ENCODE measurements around the gene SREK1.
"Not testable (repeated sequence)": the region's sequence is repeated elsewhere in the genome, so short reads cannot be mapped to it uniquely, and the experiment has no call there.

The SREK1 gene

GRCh38 chr5:66129144-66129543 lies 15.0 kb upstream of the SREK1 start:
- no peak for DNase-seq (ENCODE audit: extremely low spot score)
- TF ChIP-seq FOXK2 (IDR thresholded peaks at IDR 0.05): no peak
- no peak for TF ChIP-seq HDGF (IDR thresholded peaks at IDR 0.05; ENCODE audit: borderline replicate concordance)
- TF ChIP-seq ARNT (IDR thresholded peaks at IDR 0.05): no peak
- TF ChIP-seq SP1 (IDR thresholded peaks at IDR 0.05): no peak
- TF ChIP-seq NFRKB (IDR thresholded peaks at IDR 0.05): no peak
- no peak for TF ChIP-seq SUZ12 (IDR thresholded peaks at IDR 0.05)
- CTCF ChIA-PET: no interaction called here
- POLR2A ChIA-PET: no interaction called here

- TF ChIP-seq SUZ12 (IDR thresholded peaks at IDR 0.05) (no peak), ZNF384 (IDR thresholded peaks at IDR 0.05) (no peak), SP1 (IDR thresholded peaks at IDR 0.05) (no peak), ARNT (IDR thresholded peaks at IDR 0.05) (no peak), TARDBP (IDR thresholded peaks at IDR 0.05) (no peak), LEF1 (IDR thresholded peaks at IDR 0.05; ENCODE audit: borderline replicate concordance) (no peak), FOXA1 (IDR thresholded peaks at IDR 0.05) (no peak), CTBP1 (IDR thresholded peaks at IDR 0.05; ENCODE audit: borderline replicate concordance) (no peak), FOXM1 (IDR thresholded peaks at IDR 0.05; ENCODE audit: borderline replicate concordance) (no peak), FOXK2 (IDR thresholded peaks at IDR 0.05) (no peak), ELF4 (IDR thresholded peaks at IDR 0.05) (no peak), L3MBTL2 (conservative IDR thresholded peaks at IDR 0.05) (no peak), HDGF (IDR thresholded peaks at IDR 0.05; ENCODE audit: borderline replicate concordance) (no peak), NFRKB (IDR thresholded peaks at IDR 0.05) (no peak), PKNOX1 (IDR thresholded peaks at IDR 0.05) (no peak), BHLHE40 (IDR thresholded peaks at IDR 0.05; ENCODE audit: borderline replicate concordance) (no peak)
- ChIA-PET CTCF (no interaction called here), POLR2A (no interaction called here)
- no peak for DNase-seq (ENCODE audit: extremely low spot score)
These were observed 13.6 kb upstream of the SREK1 start for GRCh38 chr5:66130493-66130892.

- CTCF ChIA-PET: no interaction called here
- no peak for DNase-seq (ENCODE audit: extremely low spot score)
- POLR2A ChIA-PET: no interaction called here
- TF ChIP-seq ELF4 (IDR thresholded peaks at IDR 0.05) (no peak), FOXM1 (IDR thresholded peaks at IDR 0.05; ENCODE audit: borderline replicate concordance) (no peak), ZNF384 (IDR thresholded peaks at IDR 0.05) (no peak), BHLHE40 (IDR thresholded peaks at IDR 0.05; ENCODE audit: borderline replicate concordance) (no peak), CTBP1 (IDR thresholded peaks at IDR 0.05; ENCODE audit: borderline replicate concordance) (no peak), FOXA1 (IDR thresholded peaks at IDR 0.05) (no peak), TARDBP (IDR thresholded peaks at IDR 0.05) (no peak), ARNT (IDR thresholded peaks at IDR 0.05) (no peak), SUZ12 (IDR thresholded peaks at IDR 0.05) (no peak), SP1 (IDR thresholded peaks at IDR 0.05) (no peak), FOXK2 (IDR thresholded peaks at IDR 0.05) (no peak), LEF1 (IDR thresholded peaks at IDR 0.05; ENCODE audit: borderline replicate concordance) (no peak), NFRKB (IDR thresholded peaks at IDR 0.05) (no peak), PKNOX1 (IDR thresholded peaks at IDR 0.05) (no peak)
These were observed 9.7 kb upstream of the SREK1 start for GRCh38 chr5:66134407-66134861.

- POLR2A ChIA-PET: no interaction called here
- CTCF ChIA-PET: no interaction called here
- no peak for DNase-seq (ENCODE audit: extremely low spot score)
- TF ChIP-seq ARNT (IDR thresholded peaks at IDR 0.05) (no peak), FOXK2 (IDR thresholded peaks at IDR 0.05) (no peak)
These were observed 8.0 kb upstream of the SREK1 start for GRCh38 chr5:66136053-66136452.

GRCh38 chr5:66136944-66137343 lies 7.2 kb upstream of the SREK1 start:
- DNase-seq (ENCODE audit: extremely low spot score); POLR2A ChIA-PET: not testable (repeated sequence)

GRCh38 chr5:66138637-66139317 lies 5.3 kb upstream of the SREK1 start:
- ChIA-PET POLR2A (no interaction called here), CTCF (no interaction called here)
- DNase-seq (ENCODE audit: extremely low spot score): no peak
- TF ChIP-seq SUZ12 (IDR thresholded peaks at IDR 0.05) (no peak), LEF1 (IDR thresholded peaks at IDR 0.05; ENCODE audit: borderline replicate concordance) (no peak), CTBP1 (IDR thresholded peaks at IDR 0.05; ENCODE audit: borderline replicate concordance) (no peak), TARDBP (IDR thresholded peaks at IDR 0.05) (no peak), ARNT (IDR thresholded peaks at IDR 0.05) (no peak), PKNOX1 (IDR thresholded peaks at IDR 0.05) (no peak), HDGF (IDR thresholded peaks at IDR 0.05; ENCODE audit: borderline replicate concordance) (no peak), ELF4 (IDR thresholded peaks at IDR 0.05) (no peak), SP1 (IDR thresholded peaks at IDR 0.05) (no peak), FOXA1 (IDR thresholded peaks at IDR 0.05) (no peak), NFRKB (IDR thresholded peaks at IDR 0.05) (no peak), BHLHE40 (IDR thresholded peaks at IDR 0.05; ENCODE audit: borderline replicate concordance) (no peak), FOXK2 (IDR thresholded peaks at IDR 0.05) (no peak), L3MBTL2 (conservative IDR thresholded peaks at IDR 0.05) (no peak), FOXM1 (IDR thresholded peaks at IDR 0.05; ENCODE audit: borderline replicate concordance) (no peak), ZNF384 (IDR thresholded peaks at IDR 0.05) (no peak)

More at GRCh38 chr5:66136944-66137343, 7.2 kb upstream of the SREK1 start:
- CTCF ChIA-PET: not testable (repeated sequence)

GRCh38 chr5:66139318-66139712 lies 4.8 kb upstream of the SREK1 start:
- ChIA-PET CTCF (no interaction called here), POLR2A (no interaction called here)
- no peak for TF ChIP-seq ELF4 (IDR thresholded peaks at IDR 0.05)
- no peak for TF ChIP-seq HDGF (IDR thresholded peaks at IDR 0.05; ENCODE audit: borderline replicate concordance)
- no peak for TF ChIP-seq FOXM1 (IDR thresholded peaks at IDR 0.05; ENCODE audit: borderline replicate concordance)
- no peak for TF ChIP-seq FOXA1 (IDR thresholded peaks at IDR 0.05)
- TF ChIP-seq LEF1 (IDR thresholded peaks at IDR 0.05; ENCODE audit: borderline replicate concordance): no peak
- no peak for TF ChIP-seq ARNT (IDR thresholded peaks at IDR 0.05)
- TF ChIP-seq PKNOX1 (IDR thresholded peaks at IDR 0.05): no peak
- no peak for TF ChIP-seq L3MBTL2 (conservative IDR thresholded peaks at IDR 0.05)
- TF ChIP-seq TARDBP (IDR thresholded peaks at IDR 0.05): no peak
- TF ChIP-seq ZNF384 (IDR thresholded peaks at IDR 0.05): no peak
- no peak for TF ChIP-seq BHLHE40 (IDR thresholded peaks at IDR 0.05; ENCODE audit: borderline replicate concordance)
- TF ChIP-seq NFRKB (IDR thresholded peaks at IDR 0.05): no peak
- no peak for TF ChIP-seq CTBP1 (IDR thresholded peaks at IDR 0.05; ENCODE audit: borderline replicate concordance)
- no peak for TF ChIP-seq SP1 (IDR thresholded peaks at IDR 0.05)
- TF ChIP-seq FOXK2 (IDR thresholded peaks at IDR 0.05): no peak
- no peak for TF ChIP-seq SUZ12 (IDR thresholded peaks at IDR 0.05)
- no peak for DNase-seq (ENCODE audit: extremely low spot score)

Data from HEK293T (cell line).